Breast epithelium (tissue), 3 donors: Measurements from ENCODE around the gene TTLL3.

Experiments
- POLR2A ChIP-seq: fragments of 450-650 bp; IDR thresholded peaks from one replicate; pipeline ENCODE4 v1.6.1; 2016; ENCODE audit warnings: antibody characterized with exemption, mild to moderate bottlenecking, moderate library complexity
- POLR2AphosphoS5 ChIP-seq, 3 donors: sonication (generic); formaldehyde crosslinking; IDR thresholded peaks; one replicate each; pipeline ENCODE4 v1.6.1; 2017; ENCODE audit warnings: antibody characterized with exemption in 3 of 3
- TF ChIP-seq, protein P1 (sequence below), 3 donors: fragments of 450-650 bp; IDR thresholded peaks; one replicate each; pipeline ENCODE4 v1.5.1; 2016 to 2017; ENCODE audit warnings: antibody characterized with exemption in 3 of 3, mild to moderate bottlenecking in 3 of 3, moderate library complexity in 3 of 3

DNA sequence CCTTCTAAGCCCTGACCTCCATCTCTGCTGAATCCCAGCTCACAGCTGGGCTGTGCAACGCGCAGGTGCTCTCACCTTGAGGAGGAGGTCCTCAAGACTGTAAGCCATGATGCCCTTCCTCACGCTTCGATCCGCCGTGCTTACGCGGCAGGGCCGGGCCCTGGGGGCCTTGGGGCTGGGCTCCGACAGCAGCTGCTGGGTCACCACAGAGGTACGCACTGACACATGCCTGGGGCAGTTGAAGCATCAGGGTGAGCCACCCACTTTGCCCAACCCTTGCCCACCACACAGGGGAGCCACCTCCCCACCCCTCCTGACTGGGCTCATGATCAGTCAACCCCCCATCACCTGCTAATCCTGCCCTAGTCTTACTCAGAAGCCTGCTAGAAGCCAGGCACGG is 66.9 kb downstream of the TTLL3 start:
- TF ChIP-seq, protein P1, sequence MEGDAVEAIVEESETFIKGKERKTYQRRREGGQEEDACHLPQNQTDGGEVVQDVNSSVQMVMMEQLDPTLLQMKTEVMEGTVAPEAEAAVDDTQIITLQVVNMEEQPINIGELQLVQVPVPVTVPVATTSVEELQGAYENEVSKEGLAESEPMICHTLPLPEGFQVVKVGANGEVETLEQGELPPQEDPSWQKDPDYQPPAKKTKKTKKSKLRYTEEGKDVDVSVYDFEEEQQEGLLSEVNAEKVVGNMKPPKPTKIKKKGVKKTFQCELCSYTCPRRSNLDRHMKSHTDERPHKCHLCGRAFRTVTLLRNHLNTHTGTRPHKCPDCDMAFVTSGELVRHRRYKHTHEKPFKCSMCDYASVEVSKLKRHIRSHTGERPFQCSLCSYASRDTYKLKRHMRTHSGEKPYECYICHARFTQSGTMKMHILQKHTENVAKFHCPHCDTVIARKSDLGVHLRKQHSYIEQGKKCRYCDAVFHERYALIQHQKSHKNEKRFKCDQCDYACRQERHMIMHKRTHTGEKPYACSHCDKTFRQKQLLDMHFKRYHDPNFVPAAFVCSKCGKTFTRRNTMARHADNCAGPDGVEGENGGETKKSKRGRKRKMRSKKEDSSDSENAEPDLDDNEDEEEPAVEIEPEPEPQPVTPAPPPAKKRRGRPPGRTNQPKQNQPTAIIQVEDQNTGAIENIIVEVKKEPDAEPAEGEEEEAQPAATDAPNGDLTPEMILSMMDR (IDR thresholded peaks at IDR 0.05), result no peak
- no peak for TF ChIP-seq POLR2AphosphoS5 (IDR thresholded peaks at IDR 0.05)
- no peak for TF ChIP-seq POLR2A
